Transverse colon (tissue), 4 donors: ENCODE measurements around the gene DNLZ.

Experiments
- CTCF ChIP-seq, 5 experiments: fragments of 200-600 bp in 3 of 5; fragments of 450-650 bp in 2 of 5; sonication (generic) in 3 of 5; IDR thresholded peaks; 1 replicate in 2 of 5; 2 replicates in 3 of 5; pipeline ENCODE4 v1.5.1; 2016 to 2017; ENCODE audit warnings: antibody characterized with exemption in 5 of 5, inconsistent platforms in 3 of 5, mild to moderate bottlenecking in 2 of 5, moderate library complexity in 1 of 5
- POLR2AphosphoS5 ChIP-seq, 3 donors: sonication (generic); formaldehyde crosslinking; IDR thresholded peaks; one replicate each; pipeline ENCODE4 v1.6.1; 2016; ENCODE audit warnings: antibody characterized with exemption in 3 of 3

DNA sequence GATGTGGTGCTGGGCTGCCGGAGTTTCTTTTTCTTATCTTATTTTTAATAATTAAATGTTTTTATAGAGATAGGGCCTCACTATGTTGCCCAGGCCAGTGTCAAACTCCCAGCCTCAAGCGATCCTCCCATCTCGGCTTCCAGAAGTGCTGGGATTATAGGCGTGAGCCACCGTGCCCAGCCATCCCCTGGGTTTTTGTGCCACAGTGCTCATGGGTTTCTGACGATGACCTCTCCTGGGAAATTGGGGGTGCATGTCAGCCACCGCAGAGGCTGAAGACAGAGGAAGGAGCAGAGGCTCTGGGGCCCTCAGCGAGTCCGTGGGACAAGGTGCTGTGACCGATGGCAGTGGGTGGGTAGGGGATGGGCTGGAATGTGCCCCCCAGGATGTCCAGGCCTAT, 21.8 kb downstream of the DNLZ start:
- no peak for TF ChIP-seq CTCF (IDR thresholded peaks at IDR 0.05)
- no peak for TF ChIP-seq POLR2AphosphoS5 (IDR thresholded peaks at IDR 0.05)
